ENCODE results near the gene HLCS.

The HLCS gene

GRCh38 chr21:36717976-36718375 lies 248.5 kb downstream of the HLCS start:
- H3K27me3 ChIP-seq (ENCODE audit: control insufficient read depth in 1 of 2, insufficient read depth in 2 of 2, low read length in 2 of 2), result peaks cover 25 to 36% of the 10 kb centered on the region in 2 donors
- H3K27ac ChIP-seq (ENCODE audit: low read depth, low read length), result no peak overlapping the region
- H3K4me3 ChIP-seq (ENCODE audit: low read depth in 1 of 2, low read length in 2 of 2), result no peak overlapping the region
- H3K9ac ChIP-seq (ENCODE audit: low read length), result no peak overlapping the region
- no peaks in the 10 kb centered on the region for H3K36me3 ChIP-seq (ENCODE audit: insufficient read depth, low read length)
- H3K4me1 ChIP-seq (ENCODE audit: insufficient read depth, low read length), result no peaks in the 10 kb centered on the region
- H3K9me3 ChIP-seq (ENCODE audit: low read length), result no peaks in the 10 kb centered on the region

GRCh38 chr21:36716836-36717235 lies 249.6 kb downstream of the HLCS start:
- Histone ChIP-seq H3K9ac (ENCODE audit: low read length) (no peak overlapping the region), H3K9me3 (ENCODE audit: low read length) (no peaks in the 10 kb centered on the region), H3K27ac (ENCODE audit: low read depth, low read length) (no peak overlapping the region), H3K4me3 (ENCODE audit: low read depth in 1 of 2, low read length in 2 of 2) (no peak overlapping the region), H3K27me3 (ENCODE audit: control insufficient read depth in 1 of 2, insufficient read depth in 2 of 2, low read length in 2 of 2) (peaks cover 37 to 41% of the 10 kb centered on the region in 2 donors), H3K4me1 (ENCODE audit: insufficient read depth, low read length) (no peaks in the 10 kb centered on the region), H3K36me3 (ENCODE audit: insufficient read depth, low read length) (no peaks in the 10 kb centered on the region)

- H3K4me1 ChIP-seq (ENCODE audit: insufficient read depth, low read length), result no peaks in the 10 kb centered on the region
- H3K27ac ChIP-seq (ENCODE audit: low read depth, low read length), result no peak overlapping the region
- no peak overlapping the region for H3K4me3 ChIP-seq (ENCODE audit: low read depth in 1 of 2, low read length in 2 of 2)
- H3K36me3 ChIP-seq (ENCODE audit: insufficient read depth, low read length), result no peaks in the 10 kb centered on the region
- no peak overlapping the region for H3K9ac ChIP-seq (ENCODE audit: low read length)
- H3K27me3 ChIP-seq (ENCODE audit: control insufficient read depth in 1 of 2, insufficient read depth in 2 of 2, low read length in 2 of 2), result peaks cover 41 to 43% of the 10 kb centered on the region in 2 donors
- no peaks in the 10 kb centered on the region for H3K9me3 ChIP-seq (ENCODE audit: low read length)
Observed at GRCh38 chr21:36716387-36716786, 250.1 kb downstream of the HLCS start.

- H3K9me3 ChIP-seq (ENCODE audit: low read length), result no peaks in the 10 kb centered on the region
- H3K4me1 ChIP-seq (ENCODE audit: insufficient read depth, low read length), result peaks cover 1% of the 10 kb centered on the region
- no peak overlapping the region for H3K27ac ChIP-seq (ENCODE audit: low read depth, low read length)
- no peaks in the 10 kb centered on the region for H3K36me3 ChIP-seq (ENCODE audit: insufficient read depth, low read length)
- H3K27me3 ChIP-seq (ENCODE audit: control insufficient read depth in 1 of 2, insufficient read depth in 2 of 2, low read length in 2 of 2), result peaks cover 61 to 63% of the 10 kb centered on the region in 2 donors
- no peak overlapping the region for H3K4me3 ChIP-seq (ENCODE audit: low read depth in 1 of 2, low read length in 2 of 2)
- no peak overlapping the region for H3K9ac ChIP-seq (ENCODE audit: low read length)
Observed at GRCh38 chr21:36713746-36714145, 252.7 kb downstream of the HLCS start.

- H3K9ac ChIP-seq (ENCODE audit: low read length), result no peak overlapping the region
Observed at GRCh38 chr21:36710729-36711048, 255.8 kb downstream of the HLCS start.

GRCh38 chr21:36709868-36710728 lies 256.4 kb downstream of the HLCS start:
- no peaks in the 10 kb centered on the region for H3K9me3 ChIP-seq (ENCODE audit: low read length)
- H3K27me3 ChIP-seq (ENCODE audit: control insufficient read depth in 1 of 2, insufficient read depth in 2 of 2, low read length in 2 of 2), result peaks cover 74 to 83% of the 10 kb centered on the region in 2 donors
- H3K9ac ChIP-seq (ENCODE audit: low read length), result no peak overlapping the region
- H3K36me3 ChIP-seq (ENCODE audit: insufficient read depth, low read length), result no peaks in the 10 kb centered on the region
- peaks cover 20% of the 10 kb centered on the region for H3K4me1 ChIP-seq (ENCODE audit: insufficient read depth, low read length)
- H3K4me3 ChIP-seq (ENCODE audit: low read depth in 1 of 2, low read length in 2 of 2), result no peak overlapping the region
- no peak overlapping the region for H3K27ac ChIP-seq (ENCODE audit: low read depth, low read length)

More at GRCh38 chr21:36710729-36711048, 255.8 kb downstream of the HLCS start:
- Histone ChIP-seq H3K36me3 (ENCODE audit: insufficient read depth, low read length) (no peaks in the 10 kb centered on the region), H3K4me1 (ENCODE audit: insufficient read depth, low read length) (peaks cover 17% of the 10 kb centered on the region), H3K27ac (ENCODE audit: low read depth, low read length) (no peak overlapping the region), H3K9me3 (ENCODE audit: low read length) (no peaks in the 10 kb centered on the region), H3K27me3 (ENCODE audit: control insufficient read depth in 1 of 2, insufficient read depth in 2 of 2, low read length in 2 of 2) (peaks cover 71 to 78% of the 10 kb centered on the region in 2 donors), H3K4me3 (ENCODE audit: low read depth in 1 of 2, low read length in 2 of 2) (no peak overlapping the region)

- Histone ChIP-seq H3K4me1 (ENCODE audit: insufficient read depth, low read length) (peaks cover 23% of the 10 kb centered on the region), H3K36me3 (ENCODE audit: insufficient read depth, low read length) (no peaks in the 10 kb centered on the region), H3K4me3 (ENCODE audit: low read depth in 1 of 2, low read length in 2 of 2) (peak overlapping the region in 1 of 2 donors; percentile 7), H3K9ac (ENCODE audit: low read length) (no peak overlapping the region), H3K27ac (ENCODE audit: low read depth, low read length) (no peak overlapping the region), H3K27me3 (ENCODE audit: control insufficient read depth in 1 of 2, insufficient read depth in 2 of 2, low read length in 2 of 2) (peaks cover 82 to 87% of the 10 kb centered on the region in 2 donors), H3K9me3 (ENCODE audit: low read length) (no peaks in the 10 kb centered on the region)
Observed at GRCh38 chr21:36709030-36709867, 257.2 kb downstream of the HLCS start.

GRCh38 chr21:36708286-36709029 lies 258.0 kb downstream of the HLCS start:
- Histone ChIP-seq H3K27ac (ENCODE audit: low read depth, low read length) (no peak overlapping the region), H3K4me1 (ENCODE audit: insufficient read depth, low read length) (peaks cover 23% of the 10 kb centered on the region), H3K9ac (ENCODE audit: low read length) (no peak overlapping the region), H3K27me3 (ENCODE audit: control insufficient read depth in 1 of 2, insufficient read depth in 2 of 2, low read length in 2 of 2) (peaks cover 88 to 90% of the 10 kb centered on the region in 2 donors), H3K4me3 (ENCODE audit: low read depth in 1 of 2, low read length in 2 of 2) (peak overlapping the region; percentile 7 to 35), H3K9me3 (ENCODE audit: low read length) (no peaks in the 10 kb centered on the region), H3K36me3 (ENCODE audit: insufficient read depth, low read length) (no peaks in the 10 kb centered on the region)

GRCh38 chr21:36707763-36708285 lies 258.6 kb downstream of the HLCS start:
- Histone ChIP-seq H3K9me3 (ENCODE audit: low read length) (no peaks in the 10 kb centered on the region), H3K27me3 (ENCODE audit: control insufficient read depth in 1 of 2, insufficient read depth in 2 of 2, low read length in 2 of 2) (peaks cover 88 to 97% of the 10 kb centered on the region in 2 donors)

GRCh38 chr21:36706951-36707762 lies 259.3 kb downstream of the HLCS start:
- Histone ChIP-seq H3K4me1 (ENCODE audit: insufficient read depth, low read length) (peaks cover 23% of the 10 kb centered on the region), H3K4me3 (ENCODE audit: low read depth in 1 of 2, low read length in 2 of 2) (no peak overlapping the region), H3K27me3 (ENCODE audit: control insufficient read depth in 1 of 2, insufficient read depth in 2 of 2, low read length in 2 of 2) (peaks cover 88 to 98% of the 10 kb centered on the region in 2 donors), H3K36me3 (ENCODE audit: insufficient read depth, low read length) (no peaks in the 10 kb centered on the region), H3K9ac (ENCODE audit: low read length) (no peak overlapping the region), H3K27ac (ENCODE audit: low read depth, low read length) (no peak overlapping the region), H3K9me3 (ENCODE audit: low read length) (no peaks in the 10 kb centered on the region)

More at GRCh38 chr21:36707763-36708285, 258.6 kb downstream of the HLCS start:
- no peak overlapping the region for H3K9ac ChIP-seq (ENCODE audit: low read length)
- no peak overlapping the region for H3K27ac ChIP-seq (ENCODE audit: low read depth, low read length)
- peak overlapping the region in 1 of 2 donors; percentile 35 for H3K4me3 ChIP-seq (ENCODE audit: low read depth in 1 of 2, low read length in 2 of 2)
- no peaks in the 10 kb centered on the region for H3K36me3 ChIP-seq (ENCODE audit: insufficient read depth, low read length)
- peaks cover 23% of the 10 kb centered on the region for H3K4me1 ChIP-seq (ENCODE audit: insufficient read depth, low read length)
